GM12878 (cell line): ENCODE results near the gene DNAH1. TPM values are rescaled to one million over a fixed set of nuclear protein-coding genes. Genes with fewer than 3 reads are reported as not detected.

Experiments used
- ATAC-seq: fragments of 200-7000 bp; cut with Tn5 transposase; 3 replicates; pipeline ENCODE4 v1.9.1; 2020; ENCODE audit warnings: mild to moderate bottlenecking, moderate library complexity
- BruUV-seq: library from RNA; stranded (reverse); fragments of 400-500 nt; replicated peaks from 2 replicates; lab custom pipeline; 2021; lab: Mats Ljungman, UMichigan
- CTCF ChIA-PET: fragments of 300-600 bp; sonication (Branson Sonifier 250); formaldehyde crosslinking; extraction: SDS; loops from one replicate; lab custom pipeline; 2021; ENCODE audit warnings: inconsistent platforms; lab: Yijun Ruan, JAX
- POLR2A ChIA-PET: fragments of 350-600 bp; formaldehyde crosslinking; extraction: SDS; loops from one replicate; lab custom pipeline; 2021; ENCODE audit warnings: inconsistent platforms; lab: Charles Lee
- RAD21 ChIA-PET: fragments of 300-600 bp; sonication (Branson Sonifier 250); formaldehyde crosslinking; loops from one replicate; lab custom pipeline; 2023; ENCODE audit warnings: antibody characterized with exemption; ENCODE audit not compliant: unreplicated experiment; lab: Charles Lee
- SMC1A ChIA-PET: fragments of 300-600 bp; sonication (Branson Sonifier 250); formaldehyde crosslinking; loops from one replicate; lab custom pipeline; 2023; ENCODE audit not compliant: unreplicated experiment, uncharacterized antibody; lab: Charles Lee
- DNase-seq: peaks from one replicate; pipeline ENCODE4 v3.0.0-alpha.2; 2011; ENCODE audit warnings: low read depth, low spot score
- FAIRE-seq: peaks from 3 replicates; lab custom pipeline; 2011; peaks lifted over from hg19 to GRCh38; lab: Jason Lieb, UNC
- H2AFZ ChIP-seq: 2 replicates; pipeline ENCODE4 v1.6.0; 2011; ENCODE audit warnings: low read depth, low read length, control low read depth; ENCODE audit not compliant: control insufficient read depth
- H3K27ac ChIP-seq: 2 replicates; pipeline ENCODE4 v1.5.1; 2011; ENCODE audit warnings: control low read depth; ENCODE audit not compliant: control insufficient read depth, insufficient read depth
- H3K27me3 ChIP-seq, 2 experiments: replicated peaks in 1 of 2; 2 replicates each; pipeline versions ENCODE4 v1.6.0 to v1.6.1; 2011; ENCODE audit warnings: low read length in 1 of 2; ENCODE audit not compliant: control insufficient read depth in 2 of 2, insufficient read depth in 2 of 2
- H3K36me3 ChIP-seq, 2 experiments: 2 replicates each; pipeline ENCODE4 v1.5.1; 2011; ENCODE audit warnings: low read length in 1 of 2; ENCODE audit not compliant: control insufficient read depth in 2 of 2, insufficient read depth in 2 of 2
- H3K4me1 ChIP-seq: 2 replicates; pipeline ENCODE4 v1.6.1; 2011; ENCODE audit warnings: mild to moderate bottlenecking, low read length, moderate library complexity, mixed read lengths; ENCODE audit not compliant: control insufficient read depth, insufficient read depth
- H3K4me2 ChIP-seq: 2 replicates; pipeline ENCODE4 v1.6.0; 2011; ENCODE audit warnings: control low read depth; ENCODE audit not compliant: control insufficient read depth, insufficient read depth
- H3K4me3 ChIP-seq: fragments of 200-600 bp; sonication (generic); 2 replicates; pipeline ENCODE4 v1.5.1; 2016
- H3K79me2 ChIP-seq: 2 replicates; pipeline ENCODE4 v1.6.0; 2011; ENCODE audit warnings: low read length; ENCODE audit not compliant: control insufficient read depth, insufficient read depth
- H3K9ac ChIP-seq: 2 replicates; pipeline ENCODE4 v1.8.0; 2011; ENCODE audit warnings: low read length, control low read depth, mixed read lengths; ENCODE audit not compliant: control insufficient read depth, insufficient read depth
- H3K9me3 ChIP-seq: replicated peaks from 3 replicates; pipeline ENCODE4 v1.5.1; 2011; ENCODE audit warnings: mild to moderate bottlenecking, low read length; ENCODE audit not compliant: control insufficient read depth, insufficient read depth
- H4K20me1 ChIP-seq: 2 replicates; pipeline ENCODE4 v1.6.0; 2011; ENCODE audit not compliant: control insufficient read depth, insufficient read depth
- ASH2L ChIP-seq: fragments of 300-600, 200-600 bp; sonication (generic); IDR thresholded peaks from 2 replicates; pipeline ENCODE4 v1.6.1; 2017; ENCODE audit warnings: low read depth, mild to moderate bottlenecking, borderline replicate concordance
- ETV6 ChIP-seq, 2 experiments: fragments of 450-650 bp in 1 of 2; IDR thresholded peaks in 1 of 2; conservative IDR thresholded peaks in 1 of 2; 2 replicates each; pipeline ENCODE4 v1.6.1; 2014; ENCODE audit warnings: antibody characterized with exemption in 1 of 2, borderline replicate concordance in 1 of 2, low read depth in 1 of 2, mild to moderate bottlenecking in 1 of 2, moderate library complexity in 1 of 2
- FOS ChIP-seq: IDR thresholded peaks from 3 replicates; pipeline ENCODE4 v1.6.1; 2011; ENCODE audit warnings: borderline replicate concordance; ENCODE audit not compliant: insufficient read length; ENCODE audit errors: extremely low read depth
- IKZF1 ChIP-seq: fragments of 450-650 bp; conservative IDR thresholded peaks from 2 replicates; pipeline ENCODE4 v1.6.1; 2017; ENCODE audit warnings: antibody characterized with exemption, mild to moderate bottlenecking
- KDM1A ChIP-seq: fragments of 200-600 bp; sonication (generic); IDR thresholded peaks from 2 replicates; pipeline ENCODE4 v1.6.1; 2016; ENCODE audit warnings: borderline replicate concordance
- NBN ChIP-seq: fragments of 450-650 bp; IDR thresholded peaks from 2 replicates; pipeline ENCODE4 v1.6.1; 2016
- POU2F2 ChIP-seq: IDR thresholded peaks from 3 replicates; pipeline ENCODE4 v1.6.1; 2011; ENCODE audit warnings: low read depth, mild to moderate bottlenecking, low read length, borderline replicate concordance
- SKIL ChIP-seq: fragments of 450-650 bp; IDR thresholded peaks from 2 replicates; pipeline ENCODE4 v1.6.1; 2017; ENCODE audit warnings: mild to moderate bottlenecking, low read depth, inconsistent platforms; ENCODE audit not compliant: poor library complexity, severe bottlenecking
- SPI1 ChIP-seq: IDR thresholded peaks from 2 replicates; pipeline ENCODE4 v1.6.1; 2011; ENCODE audit warnings: low read depth, mild to moderate bottlenecking, low read length, moderate library complexity, borderline replicate concordance; ENCODE audit not compliant: insufficient read depth
- STAT3 ChIP-seq: IDR thresholded peaks from 2 replicates; pipeline ENCODE4 v1.6.1; 2011; ENCODE audit warnings: low read depth, low read length, improper control_type of control experiment
- WGBS: methylation state at CpG from one replicate; pipeline ENCODE4 v1.1.6; 2016; ENCODE audit warnings: low lambda C conversion rate; ENCODE audit not compliant: insufficient replicate concordance, insufficient coverage; ENCODE audit errors: missing lambda C conversion rate; 5-methylcytosine and 5-hydroxymethylcytosine counted together
- in situ Hi-C: fragments of 300-500 bp; cut with MboI; formaldehyde crosslinking; loops from 9 replicates; pipeline ENCODE4 v1.14.3; 2018; ENCODE audit warnings: mixed read lengths
- intact Hi-C: fragments of 100-400 bp; cut with micrococcal nuclease; formaldehyde crosslinking; loops from one replicate; pipeline ENCODE4 v1.14.2; 2022; ENCODE audit not compliant: unreplicated experiment
- polyA plus RNA-seq, 11 experiments: library from polyadenylated mRNA; depleted of rRNA in 4 of 11; unstranded in 6 of 11; stranded (reverse) in 5 of 11; fragments of >200 nt; fragmentation: Nextera tagmentation in 4 of 11; fragmentation: Illumina TruSeq in 1 of 11; extraction: Ambion mirVana in 4 of 11; extraction: Trizol in 1 of 11; gene quantifications; 1 replicate in 1 of 11; 2 replicates in 10 of 11; pipeline versions ENCODE4 v1.2.1 to v1.2.3, GENCODE V29; 2011 to 2016; ENCODE audit warnings: inconsistent platforms in 2 of 11, missing spikeins in 2 of 11, low read depth in 1 of 11
- total RNA-seq, 4 experiments: library from RNA; depleted of rRNA in 3 of 4; stranded (reverse); fragments of >200 nt in 3 of 4; fragmentation: Illumina TruSeq in 1 of 4; extraction: Trizol in 1 of 4; gene quantifications; 2 replicates each; pipeline versions ENCODE4 v1.2.1 to v1.2.3, GENCODE V29; 2013 to 2021
- TF ChIP-seq, protein P1 (sequence below): fragments of 450-650 bp; IDR thresholded peaks from 2 replicates; pipeline ENCODE4 v1.6.1; 2017; ENCODE audit warnings: low read depth, mild to moderate bottlenecking, moderate library complexity

The DNAH1 gene
- total and polyA plus RNA-seq, 10 of the 15 experiments (the other 5 are each of a cell fraction or from before 2014, with no cell fraction given): 0.31 to 5.8 (median 2.7) TPM

DNA sequence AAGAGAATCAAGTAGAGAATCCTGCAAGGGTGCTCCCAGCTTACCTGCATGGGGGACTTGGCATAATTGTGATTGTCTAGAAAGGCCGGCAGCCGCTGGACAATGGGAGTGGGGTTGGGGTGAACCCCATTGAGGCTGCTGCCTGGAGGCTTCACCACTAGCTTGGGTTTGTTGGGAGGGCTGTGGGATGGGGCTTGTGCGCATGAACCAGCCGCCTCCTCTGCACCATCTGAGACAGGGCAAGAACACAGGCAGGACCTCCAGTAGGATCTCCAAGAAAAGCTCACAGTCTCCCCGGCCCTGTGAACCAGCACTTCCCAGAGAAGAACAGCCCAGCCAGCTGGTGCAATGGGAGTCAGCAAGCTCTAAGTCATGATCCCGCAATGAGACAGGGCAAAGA lies 88.9 kb downstream of the DNAH1 start:
- Histone ChIP-seq H3K4me2 (no peak overlapping the region), H3K36me3 (peaks cover 23 to 26% of the 10 kb centered on the region in 2 experiments), H3K79me2 (peaks cover 21% of the 10 kb centered on the region), H2AFZ (no peak overlapping the region), H3K4me3 (no peak overlapping the region), H4K20me1 (no peaks in the 10 kb centered on the region), H3K9ac (no peak overlapping the region), H3K27me3 (no peaks in the 10 kb centered on the region), H3K9me3 (no peaks in the 10 kb centered on the region), H3K27ac (no peak overlapping the region), H3K4me1 (peaks cover 6% of the 10 kb centered on the region; the same call in 1 of the 2 replicates)
- intact Hi-C loops: no loop called here
- ChIA-PET CTCF (interaction anchor here (0.9 kb wide), 1 partner anchor 9 kb away, joined by 3 read pairs; no protein-coding TSS in a partner anchor), POLR2A (interaction anchor here (0.6 kb wide), 1 partner anchor 10 kb away, joined by 3 read pairs; no protein-coding TSS in a partner anchor), SMC1A (interaction anchor here (1.2 kb wide), 1 partner anchor 20 kb away, joined by 3 read pairs; no protein-coding TSS in a partner anchor), RAD21 (no interaction called here)
- in situ Hi-C loops: no loop called here
- TF ChIP-seq POU2F2: no peak
- WGBS: 94% methylated on average over 5 of the region's 6 CpGs
- ATAC-seq (no peak), FAIRE-seq (no peak), DNase-seq (no peak)
- BruUV-seq: no TSS peak

- TF ChIP-seq SKIL: no peak
- TF ChIP-seq NBN: no peak
- no peak for TF ChIP-seq FOS
- TF ChIP-seq, protein P1, sequence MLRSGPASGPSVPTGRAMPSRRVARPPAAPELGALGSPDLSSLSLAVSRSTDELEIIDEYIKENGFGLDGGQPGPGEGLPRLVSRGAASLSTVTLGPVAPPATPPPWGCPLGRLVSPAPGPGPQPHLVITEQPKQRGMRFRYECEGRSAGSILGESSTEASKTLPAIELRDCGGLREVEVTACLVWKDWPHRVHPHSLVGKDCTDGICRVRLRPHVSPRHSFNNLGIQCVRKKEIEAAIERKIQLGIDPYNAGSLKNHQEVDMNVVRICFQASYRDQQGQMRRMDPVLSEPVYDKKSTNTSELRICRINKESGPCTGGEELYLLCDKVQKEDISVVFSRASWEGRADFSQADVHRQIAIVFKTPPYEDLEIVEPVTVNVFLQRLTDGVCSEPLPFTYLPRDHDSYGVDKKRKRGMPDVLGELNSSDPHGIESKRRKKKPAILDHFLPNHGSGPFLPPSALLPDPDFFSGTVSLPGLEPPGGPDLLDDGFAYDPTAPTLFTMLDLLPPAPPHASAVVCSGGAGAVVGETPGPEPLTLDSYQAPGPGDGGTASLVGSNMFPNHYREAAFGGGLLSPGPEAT: no peak
- no peak for TF ChIP-seq IKZF1
- TF ChIP-seq STAT3: no peak
- TF ChIP-seq ASH2L: no peak
- no peak for TF ChIP-seq SPI1
- TF ChIP-seq ETV6 (conservative IDR thresholded peaks at IDR 0.05 in 1 of 2, IDR thresholded peaks at IDR 0.05 in 1 of 2; ENCODE audit: borderline replicate concordance in 1 of 2, low read depth in 1 of 2): no peak
- TF ChIP-seq KDM1A: no peak
- TF ChIP-seq, all 136 proteins: peak for 0
- no peak overlapping the region for H3K4me2 ChIP-seq
- H3K36me3 ChIP-seq: peaks cover 23 to 26% of the 10 kb centered on the region in 2 experiments
- 90% methylated on average over 4 of the region's 4 CpGs for WGBS
- H3K79me2 ChIP-seq: peaks cover 21% of the 10 kb centered on the region
- intact Hi-C loops: no loop called here
- ChIA-PET POLR2A (interaction anchor here (0.6 kb wide), 1 partner anchor 616 kb away, joined by 4 read pairs; no protein-coding TSS in a partner anchor), SMC1A (no interaction called here), RAD21 (no interaction called here), CTCF (interaction anchor here (1.3 kb wide), 1 partner anchor 19 kb away, joined by 3 read pairs; no protein-coding TSS in a partner anchor)
- H2AFZ ChIP-seq: no peak overlapping the region
- DNase-seq (no peak), FAIRE-seq (no peak), ATAC-seq (no peak)
- no peak overlapping the region for H3K27ac ChIP-seq
- H3K9me3 ChIP-seq: no peaks in the 10 kb centered on the region
- no peaks in the 10 kb centered on the region for H3K27me3 ChIP-seq
- no peaks in the 10 kb centered on the region for H4K20me1 ChIP-seq
- peaks cover 6% of the 10 kb centered on the region; the same call in 1 of the 2 replicates for H3K4me1 ChIP-seq
- in situ Hi-C loops: no loop called here
- no TSS peak for BruUV-seq
- no peak overlapping the region for H3K4me3 ChIP-seq
- no peak overlapping the region for H3K9ac ChIP-seq
Measured at GRCh38 chr3:52405601-52406110, 89.5 kb downstream of the DNAH1 start.
